HEK293 (cell line): ENCODE results near the gene AR.

Experiments
- CTCF ChIP-seq: fragments of 450-650 bp; formaldehyde crosslinking; IDR thresholded peaks from 2 replicates; pipeline ENCODE4 v1.5.1; 2016; ENCODE audit warnings: missing biosample characterization, missing genetic modification characterization
- KLF16 ChIP-seq: fragments of 450-650 bp; formaldehyde crosslinking; IDR thresholded peaks from 2 replicates; pipeline ENCODE4 v1.5.1; 2017; ENCODE audit warnings: missing biosample characterization, missing genetic modification characterization
- SCRT1 ChIP-seq: fragments of 450-650 bp; formaldehyde crosslinking; IDR thresholded peaks from 2 replicates; pipeline ENCODE4 v1.5.1; 2016; ENCODE audit warnings: missing biosample characterization, missing genetic modification characterization, borderline replicate concordance
- ZBTB1 ChIP-seq: fragments of 450-650 bp; formaldehyde crosslinking; IDR thresholded peaks from 2 replicates; pipeline ENCODE4 v1.5.1; 2016; ENCODE audit warnings: missing biosample characterization, missing genetic modification characterization
- ZBTB26 ChIP-seq: fragments of 450-650 bp; formaldehyde crosslinking; optimal IDR thresholded peaks from 2 replicates; pipeline ENCODE3; 2016; ENCODE audit warnings: missing biosample characterization, mild to moderate bottlenecking, missing genetic modification characterization
- ZNF175 ChIP-seq: fragments of 450-650 bp; formaldehyde crosslinking; IDR thresholded peaks from 2 replicates; pipeline ENCODE4 v1.5.1; 2016; ENCODE audit warnings: missing biosample characterization, missing genetic modification characterization
- ZNF302 ChIP-seq: fragments of 450-650 bp; formaldehyde crosslinking; IDR thresholded peaks from 2 replicates; pipeline ENCODE4 v1.5.1; 2016; ENCODE audit warnings: missing biosample characterization, missing genetic modification characterization, low read depth
- ZNF404 ChIP-seq: fragments of 450-650 bp; formaldehyde crosslinking; IDR thresholded peaks from 2 replicates; pipeline ENCODE4 v1.5.1; 2017; ENCODE audit warnings: missing biosample characterization, missing genetic modification characterization

- TF ChIP-seq ZNF175 (tag by site-specific recombination) (no peak), CTCF (no peak), ZNF302 (tag by site-specific recombination) (no peak), SCRT1 (tag by site-specific recombination) (no peak), ZBTB26 (tag by site-specific recombination) (no peak), ZBTB1 (tag by site-specific recombination) (no peak), KLF16 (tag by site-specific recombination) (no peak), ZNF404 (tag by site-specific recombination) (no peak)
These were observed 69.5 kb downstream of the AR start for GRCh38 chrX:67613366-67613765.
